ENCODE results near the gene OR14J1.

The OR14J1 gene

DNA sequence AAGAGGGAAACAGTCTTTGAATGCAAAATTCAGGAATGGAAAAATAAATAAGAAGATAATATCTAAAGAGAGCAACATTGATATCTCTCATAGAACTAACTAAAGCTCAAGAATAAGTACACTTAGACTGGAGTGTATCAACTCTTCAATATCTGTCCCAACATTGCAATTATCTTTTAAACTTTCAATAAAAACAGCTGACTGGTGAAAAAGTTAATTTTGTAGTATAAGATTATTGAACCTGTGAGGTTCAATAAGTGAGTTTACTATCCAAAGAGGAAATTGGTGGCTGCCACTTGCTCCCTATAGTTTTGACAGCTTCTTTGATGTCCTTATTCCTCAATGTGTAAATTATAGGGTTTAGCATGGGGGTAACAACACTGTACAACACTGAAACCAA lies 53.5 kb downstream of the OR14J1 start:
- Mint-ChIP-seq H3K36me3 (ENCODE audit: low read depth) (no peaks in the 10 kb centered on the region), H3K27ac (no peak overlapping the region), H3K4me3 (no peak overlapping the region), H3K9me3 (no peaks in the 10 kb centered on the region), H3K4me1 (ENCODE audit: low read depth) (no peaks in the 10 kb centered on the region), H3K27me3 (ENCODE audit: low read depth) (peaks cover 8% of the 10 kb centered on the region)
- no peak for DNase-seq (ENCODE audit: low spot score)

DNA sequence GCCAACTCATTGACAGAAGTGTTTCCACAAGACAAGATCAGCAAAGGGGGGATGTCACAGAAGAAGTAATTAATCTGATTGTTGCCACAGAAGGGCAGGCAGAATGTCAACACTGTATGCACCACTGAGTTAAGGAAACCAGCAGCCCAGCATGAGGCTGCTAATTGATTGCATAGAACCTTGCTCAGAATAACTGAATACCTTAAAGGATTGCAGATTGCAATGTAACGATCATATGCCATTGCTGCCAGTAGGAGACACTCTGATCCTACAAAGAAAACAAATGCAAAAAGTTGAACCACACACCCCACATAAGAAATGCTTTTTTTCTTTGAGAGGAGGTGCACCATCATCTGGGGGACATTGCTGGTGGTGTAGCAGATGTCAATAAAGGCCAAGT lies 54.1 kb downstream of the OR14J1 start:
- DNase-seq (ENCODE audit: low spot score): no peak
- Mint-ChIP-seq H3K4me1 (ENCODE audit: low read depth) (no peaks in the 10 kb centered on the region), H3K9me3 (no peaks in the 10 kb centered on the region), H3K27ac (no peak overlapping the region), H3K36me3 (ENCODE audit: low read depth) (no peaks in the 10 kb centered on the region), H3K27me3 (ENCODE audit: low read depth) (peaks cover 8% of the 10 kb centered on the region), H3K4me3 (no peak overlapping the region)

Measured in T-helper 2 cell treated with Interferon-gamma antibody and Interleukin-4, amounts not matched to agents 5 μg/mL and 100 μg/mL, for 36 hours (primary cell).